Suprapubic skin (tissue), 4 donors: ENCODE measurements around the gene KIF13A. TPM values are rescaled to one million over a fixed set of nuclear protein-coding genes. Genes with fewer than 3 reads are reported as not detected.
A peak's percentile ranks its signal among the peaks of the same experiment; 100 is the strongest.

Source experiments
- DNase-seq, 2 donors: peaks; one replicate each; pipeline ENCODE4 v3.0.0-alpha.2; 2019; ENCODE audit warnings: low spot score in 2 of 2
- H3K27ac ChIP-seq: fragments of 200-600 bp; sonication (generic); one replicate; pipeline ENCODE4 v1.5.1; 2019
- H3K27me3 ChIP-seq: fragments of 200-600 bp; sonication (generic); one replicate; pipeline ENCODE4 v1.5.1; 2019
- H3K36me3 ChIP-seq: fragments of 200-600 bp; sonication (generic); one replicate; pipeline ENCODE4 v1.5.1; 2019
- H3K4me1 ChIP-seq: fragments of 200-600 bp; sonication (generic); one replicate; pipeline ENCODE4 v1.5.1; 2019
- H3K4me3 ChIP-seq: fragments of 200-600 bp; sonication (generic); one replicate; pipeline ENCODE4 v1.5.1; 2019; ENCODE audit warnings: mild to moderate bottlenecking
- H3K9me3 ChIP-seq: fragments of 200-600 bp; sonication (generic); one replicate; pipeline ENCODE4 v1.5.1; 2019
- CTCF ChIP-seq, 2 donors: fragments of 200-600 bp in 1 of 2; fragments of 450-650 bp in 1 of 2; sonication (generic) in 1 of 2; IDR thresholded peaks; one replicate each; pipeline ENCODE4 v1.5.1; 2016 to 2019; ENCODE audit warnings: antibody characterized with exemption in 2 of 2, mild to moderate bottlenecking in 1 of 2, moderate library complexity in 1 of 2
- EP300 ChIP-seq: sonication (generic); formaldehyde crosslinking; IDR thresholded peaks from one replicate; pipeline ENCODE4 v1.6.1; 2017; ENCODE audit warnings: antibody characterized with exemption
- POLR2A ChIP-seq, 2 donors: fragments of 450-650 bp; IDR thresholded peaks; one replicate each; pipeline ENCODE4 v1.6.1; 2017; ENCODE audit warnings: antibody characterized with exemption in 2 of 2, mild to moderate bottlenecking in 2 of 2, moderate library complexity in 2 of 2
- POLR2AphosphoS5 ChIP-seq, 3 donors: sonication (generic); formaldehyde crosslinking; IDR thresholded peaks; one replicate each; pipeline ENCODE4 v1.6.1; 2017; ENCODE audit warnings: antibody characterized with exemption in 3 of 3
- WGBS: methylation state at CpG from one replicate; pipeline ENCODE4 v1.1.5; 2018; 5-methylcytosine and 5-hydroxymethylcytosine counted together
- total RNA-seq, 4 donors: library from RNA; depleted of rRNA; stranded (reverse); fragments of >200 nt; gene quantifications; one replicate each; pipeline ENCODE4 v1.1.0, GENCODE V29; 2016

Gene KIF13A
- total RNA-seq, 4 donors from 2014 or later = 73.0 to 91.9 (median 78.9) TPM

GRCh38 chr6:17995414-17995813 is 8.0 kb upstream of the KIF13A start:
- Histone ChIP-seq H3K4me1 (peaks cover 3% of the 10 kb centered on the region), H3K27ac (no peak overlapping the region), H3K36me3 (no peaks in the 10 kb centered on the region), H3K27me3 (no peaks in the 10 kb centered on the region), H3K4me3 (no peak overlapping the region), H3K9me3 (no peaks in the 10 kb centered on the region)
- no peak for DNase-seq
- TF ChIP-seq CTCF (IDR thresholded peaks at IDR 0.05) (no peak), POLR2AphosphoS5 (IDR thresholded peaks at IDR 0.05) (no peak), POLR2A (IDR thresholded peaks at IDR 0.05) (no peak), EP300 (no peak)
- 98% methylated on average over 4 of the region's 4 CpGs for WGBS

- Histone ChIP-seq H3K27ac (no peak overlapping the region), H3K36me3 (no peaks in the 10 kb centered on the region), H3K4me3 (no peak overlapping the region), H3K4me1 (peaks cover 6% of the 10 kb centered on the region), H3K27me3 (no peaks in the 10 kb centered on the region), H3K9me3 (no peaks in the 10 kb centered on the region)
- no peak for DNase-seq
- 76% methylated on average over 2 of the region's 2 CpGs for WGBS
- no peak for TF ChIP-seq POLR2AphosphoS5 (IDR thresholded peaks at IDR 0.05)
- no peak for TF ChIP-seq POLR2A (IDR thresholded peaks at IDR 0.05)
- TF ChIP-seq EP300 = no peak
- TF ChIP-seq CTCF (IDR thresholded peaks at IDR 0.05) = no peak
These were observed 6.6 kb upstream of the KIF13A start for GRCh38 chr6:17994019-17994418.

- Histone ChIP-seq H3K4me3 (peak overlapping the region; percentile 91), H3K27me3 (no peaks in the 10 kb centered on the region), H3K9me3 (no peaks in the 10 kb centered on the region), H3K36me3 (no peaks in the 10 kb centered on the region), H3K4me1 (peaks cover 43% of the 10 kb centered on the region), H3K27ac (peak overlapping the region; percentile 98)
- TF ChIP-seq CTCF (IDR thresholded peaks at IDR 0.05) (no peak), POLR2A (IDR thresholded peaks at IDR 0.05) (no peak)
- 14% methylated on average over 20 of the region's 20 CpGs for WGBS
- no peak for DNase-seq
These were observed 1.0 kb upstream of the KIF13A start for GRCh38 chr6:17988422-17988944.

- WGBS = under 1% methylated on average over 45 of the region's 78 CpGs
- TF ChIP-seq CTCF (IDR thresholded peaks at IDR 0.05) = no peak
- peak in 1 of 3 donors; percentile 33 for TF ChIP-seq POLR2AphosphoS5 (IDR thresholded peaks at IDR 0.05)
- Histone ChIP-seq H3K4me1 (peaks cover 43% of the 10 kb centered on the region), H3K36me3 (no peaks in the 10 kb centered on the region), H3K4me3 (peak overlapping the region; percentile 91), H3K27me3 (no peaks in the 10 kb centered on the region), H3K27ac (peak overlapping the region; percentile 98), H3K9me3 (no peaks in the 10 kb centered on the region)
- DNase-seq = peak; percentile 85 to 86
These were observed 424 bp upstream of the KIF13A start for GRCh38 chr6:17987697-17988421.

- Histone ChIP-seq H3K27ac (peak overlapping the region; percentile 93), H3K4me3 (peak overlapping the region; percentile 91), H3K4me1 (peaks cover 43% of the 10 kb centered on the region), H3K9me3 (no peaks in the 10 kb centered on the region), H3K36me3 (peaks cover 3% of the 10 kb centered on the region), H3K27me3 (no peaks in the 10 kb centered on the region)
- peak; percentile 81 to 88 for DNase-seq
- WGBS = under 1% methylated on average over 14 of the region's 65 CpGs
- TF ChIP-seq EP300 (no peak), POLR2AphosphoS5 (IDR thresholded peaks at IDR 0.05) (no peak)
These were observed 584 bp downstream of the KIF13A start for GRCh38 chr6:17986656-17987446.
